H1 (cell line): ENCODE results near the gene PRDM10.

Experiments
- ATF2 ChIP-seq: IDR thresholded peaks from 2 replicates; pipeline ENCODE4 v1.6.1; 2012; ENCODE audit warnings: low read length, inconsistent platforms
- JUN ChIP-seq: IDR thresholded peaks from 2 replicates; pipeline ENCODE4 v1.6.1; 2011; ENCODE audit warnings: low read depth, mild to moderate bottlenecking, improper control_type of control experiment, low read length
- MAX ChIP-seq: IDR thresholded peaks from 2 replicates; pipeline ENCODE4 v1.6.1; 2012; ENCODE audit warnings: inconsistent platforms
- POLR2A ChIP-seq, 2 experiments: IDR thresholded peaks; 1 replicate in 1 of 2; 2 replicates in 1 of 2; pipeline ENCODE4 v1.6.1; 2011; ENCODE audit warnings: low read depth in 2 of 2, low read length in 2 of 2, mild to moderate bottlenecking in 2 of 2; ENCODE audit errors: control extremely low read depth in 1 of 2
- POLR2AphosphoS5 ChIP-seq: IDR thresholded peaks from 2 replicates; pipeline ENCODE4 v1.6.1; 2011; ENCODE audit warnings: low read depth, low read length
- SP4 ChIP-seq: IDR thresholded peaks from 2 replicates; pipeline ENCODE4 v1.6.1; 2012; ENCODE audit warnings: low read length, inconsistent platforms
- YY1 ChIP-seq: IDR thresholded peaks from 2 replicates; pipeline ENCODE4 v1.6.1; 2011; ENCODE audit warnings: low read depth, mild to moderate bottlenecking, low read length
- ZNF274 ChIP-seq: IDR thresholded peaks from 2 replicates; pipeline ENCODE4 v1.7.0; 2012; ENCODE audit warnings: low read length, borderline replicate concordance; ENCODE audit errors: extremely low read depth
- TF ChIP-seq, protein P1 (sequence below), 3 experiments: IDR thresholded peaks; 1 replicate in 2 of 3; 2 replicates in 1 of 3; pipeline versions ENCODE4 v1.5.1 to v1.6.1; 2011; ENCODE audit warnings: low read length in 3 of 3, mild to moderate bottlenecking in 3 of 3, inconsistent platforms in 2 of 3, low read depth in 1 of 3, moderate library complexity in 1 of 3; ENCODE audit not compliant: insufficient read depth in 1 of 3; ENCODE audit errors: control extremely low read depth in 1 of 3

DNA sequence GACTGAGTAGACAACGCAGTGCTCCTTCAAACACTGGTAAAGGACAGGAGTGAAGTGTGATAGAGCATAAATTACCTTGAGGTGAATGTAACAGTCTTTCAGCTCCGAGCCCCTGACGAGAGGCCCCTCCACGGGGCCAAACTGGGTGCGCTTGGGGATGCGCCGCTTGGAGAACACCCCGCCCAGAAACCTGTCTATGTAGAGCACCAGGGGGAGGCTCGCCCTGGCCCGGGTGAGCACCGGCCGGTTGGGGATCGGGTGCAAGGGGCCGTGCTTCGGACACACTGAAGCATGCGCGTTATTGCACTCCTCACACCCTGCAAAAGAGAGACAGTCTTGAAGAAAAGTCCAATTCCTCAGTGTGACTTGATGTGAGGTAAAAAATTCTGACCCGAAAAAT is 57.9 kb downstream of the PRDM10 start:
- TF ChIP-seq, protein P1, sequence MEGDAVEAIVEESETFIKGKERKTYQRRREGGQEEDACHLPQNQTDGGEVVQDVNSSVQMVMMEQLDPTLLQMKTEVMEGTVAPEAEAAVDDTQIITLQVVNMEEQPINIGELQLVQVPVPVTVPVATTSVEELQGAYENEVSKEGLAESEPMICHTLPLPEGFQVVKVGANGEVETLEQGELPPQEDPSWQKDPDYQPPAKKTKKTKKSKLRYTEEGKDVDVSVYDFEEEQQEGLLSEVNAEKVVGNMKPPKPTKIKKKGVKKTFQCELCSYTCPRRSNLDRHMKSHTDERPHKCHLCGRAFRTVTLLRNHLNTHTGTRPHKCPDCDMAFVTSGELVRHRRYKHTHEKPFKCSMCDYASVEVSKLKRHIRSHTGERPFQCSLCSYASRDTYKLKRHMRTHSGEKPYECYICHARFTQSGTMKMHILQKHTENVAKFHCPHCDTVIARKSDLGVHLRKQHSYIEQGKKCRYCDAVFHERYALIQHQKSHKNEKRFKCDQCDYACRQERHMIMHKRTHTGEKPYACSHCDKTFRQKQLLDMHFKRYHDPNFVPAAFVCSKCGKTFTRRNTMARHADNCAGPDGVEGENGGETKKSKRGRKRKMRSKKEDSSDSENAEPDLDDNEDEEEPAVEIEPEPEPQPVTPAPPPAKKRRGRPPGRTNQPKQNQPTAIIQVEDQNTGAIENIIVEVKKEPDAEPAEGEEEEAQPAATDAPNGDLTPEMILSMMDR (IDR thresholded peaks at IDR 0.05; ENCODE audit: control extremely low read depth in 1 of 3, insufficient read depth in 1 of 3, low read depth in 1 of 3, low read length in 3 of 3), result no peak
- TF ChIP-seq MAX (no peak), JUN (no peak), ZNF274 (no peak), POLR2AphosphoS5 (no peak), ATF2 (no peak), YY1 (no peak), POLR2A (IDR thresholded peaks at IDR 0.05; ENCODE audit: control extremely low read depth in 1 of 2, low read depth in 2 of 2, low read length in 2 of 2) (no peak), SP4 (no peak)
